ENCODE results near the gene RFC1. TPM values are rescaled to one million over a fixed set of nuclear protein-coding genes. Genes with fewer than 3 reads are reported as not detected.

The RFC1 gene
- total RNA-seq, 1 donor from 2014 or later: 48.2 TPM

DNA sequence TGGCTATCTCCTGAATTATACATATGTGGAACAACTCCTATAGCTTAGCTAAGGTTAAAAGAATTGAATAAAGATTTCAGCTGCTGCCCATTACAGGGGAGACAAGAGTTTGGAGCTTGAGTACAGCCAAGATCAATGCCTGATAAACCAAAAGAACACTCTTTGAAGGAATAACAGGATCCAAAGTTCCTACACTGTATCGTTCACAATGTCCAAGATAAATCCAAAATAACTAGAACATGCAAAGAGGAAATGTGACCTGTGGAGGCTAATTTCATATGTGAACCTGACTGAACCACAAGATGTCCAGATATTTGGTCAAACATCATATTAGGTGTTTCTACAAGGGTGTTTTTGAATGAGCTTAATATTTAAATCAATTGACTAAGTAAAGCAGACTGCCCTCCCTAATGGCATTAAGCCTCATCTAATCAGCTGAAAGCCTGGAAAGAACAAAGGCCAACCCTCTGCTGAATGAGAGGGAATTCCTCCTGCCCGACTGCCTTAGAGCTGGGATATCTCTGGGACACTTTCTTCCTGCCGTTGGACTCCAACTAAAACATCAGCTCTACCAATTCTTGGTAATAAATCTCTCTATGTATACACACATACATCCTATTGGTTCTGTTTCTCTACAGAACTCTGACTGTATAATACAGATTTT lies 19.2 kb downstream of the RFC1 start:
- DNase-seq (ENCODE audit: low read depth) (no peak), FAIRE-seq (no peak)
- no peaks in the 10 kb centered on the region for H3K27me3 ChIP-seq (ENCODE audit: control insufficient read depth, insufficient read depth, low read length)
- TF ChIP-seq, protein P1, sequence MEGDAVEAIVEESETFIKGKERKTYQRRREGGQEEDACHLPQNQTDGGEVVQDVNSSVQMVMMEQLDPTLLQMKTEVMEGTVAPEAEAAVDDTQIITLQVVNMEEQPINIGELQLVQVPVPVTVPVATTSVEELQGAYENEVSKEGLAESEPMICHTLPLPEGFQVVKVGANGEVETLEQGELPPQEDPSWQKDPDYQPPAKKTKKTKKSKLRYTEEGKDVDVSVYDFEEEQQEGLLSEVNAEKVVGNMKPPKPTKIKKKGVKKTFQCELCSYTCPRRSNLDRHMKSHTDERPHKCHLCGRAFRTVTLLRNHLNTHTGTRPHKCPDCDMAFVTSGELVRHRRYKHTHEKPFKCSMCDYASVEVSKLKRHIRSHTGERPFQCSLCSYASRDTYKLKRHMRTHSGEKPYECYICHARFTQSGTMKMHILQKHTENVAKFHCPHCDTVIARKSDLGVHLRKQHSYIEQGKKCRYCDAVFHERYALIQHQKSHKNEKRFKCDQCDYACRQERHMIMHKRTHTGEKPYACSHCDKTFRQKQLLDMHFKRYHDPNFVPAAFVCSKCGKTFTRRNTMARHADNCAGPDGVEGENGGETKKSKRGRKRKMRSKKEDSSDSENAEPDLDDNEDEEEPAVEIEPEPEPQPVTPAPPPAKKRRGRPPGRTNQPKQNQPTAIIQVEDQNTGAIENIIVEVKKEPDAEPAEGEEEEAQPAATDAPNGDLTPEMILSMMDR (IDR thresholded peaks at IDR 0.05; ENCODE audit: insufficient read depth, low read length, severe bottlenecking): no peak
- no peak overlapping the region for H3K4me3 ChIP-seq (ENCODE audit: low read depth, low read length)
- no peaks in the 10 kb centered on the region for H3K36me3 ChIP-seq (ENCODE audit: control insufficient read depth, insufficient read depth, low read length)

DNA sequence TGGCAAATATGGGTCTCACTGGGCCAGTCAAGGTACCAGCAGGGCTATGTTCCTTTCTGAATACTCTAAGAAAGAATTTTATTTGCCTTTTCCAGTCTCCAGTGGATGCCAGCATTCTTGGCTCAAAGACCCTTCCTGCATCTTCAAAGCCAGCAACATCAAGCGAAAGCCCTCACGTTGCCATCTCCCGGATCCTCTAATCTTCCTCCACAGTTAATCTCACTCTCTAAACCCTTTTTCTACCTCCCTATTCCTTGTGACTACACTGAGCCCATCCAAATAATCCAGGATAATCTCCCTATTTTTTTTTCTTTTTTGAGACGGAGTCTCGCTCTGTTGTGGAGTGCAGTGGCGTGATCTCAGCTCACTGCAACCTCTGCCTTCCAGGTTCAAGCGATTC lies 23.4 kb downstream of the RFC1 start:
- DNase-seq (ENCODE audit: low read depth) (no peak), FAIRE-seq (no peak)
- TF ChIP-seq, protein P1 (IDR thresholded peaks at IDR 0.05; ENCODE audit: insufficient read depth, low read length, severe bottlenecking): no peak
- H3K36me3 ChIP-seq (ENCODE audit: control insufficient read depth, insufficient read depth, low read length): no peaks in the 10 kb centered on the region
- H3K27me3 ChIP-seq (ENCODE audit: control insufficient read depth, insufficient read depth, low read length): no peaks in the 10 kb centered on the region
- H3K4me3 ChIP-seq (ENCODE audit: low read depth, low read length): no peak overlapping the region

DNA sequence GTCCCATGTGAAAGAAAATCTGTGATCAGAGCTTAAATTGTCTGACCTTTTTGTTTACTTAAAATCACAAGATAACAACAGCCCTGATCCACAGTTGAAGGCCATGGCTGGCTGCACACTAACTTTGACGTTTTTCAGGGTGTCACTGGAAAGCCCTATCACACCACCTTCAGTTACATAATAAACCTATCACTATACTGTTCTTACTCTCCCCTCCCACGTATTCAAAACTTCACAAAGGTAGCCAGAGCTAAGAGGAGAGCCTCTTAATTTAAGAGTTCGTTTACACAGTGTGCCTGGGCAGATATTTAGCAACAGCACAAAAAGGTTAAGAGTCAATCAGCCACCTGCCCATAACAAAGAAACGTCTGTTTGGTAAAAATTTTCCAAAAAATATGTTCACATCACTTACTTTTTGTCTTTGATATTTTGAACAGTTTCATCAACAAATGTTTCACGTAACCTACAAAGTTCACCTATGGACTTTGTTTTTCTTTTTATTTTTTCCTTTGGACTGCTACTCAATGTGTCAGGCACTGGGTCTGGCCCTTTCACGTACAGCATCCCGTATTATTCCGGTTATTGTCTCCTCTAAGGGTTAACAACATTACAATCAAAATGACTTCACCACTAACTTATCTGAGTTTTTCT lies 25.0 kb downstream of the RFC1 start:
- FAIRE-seq (no peak), DNase-seq (ENCODE audit: low read depth) (no peak)
- Histone ChIP-seq H3K27me3 (ENCODE audit: control insufficient read depth, insufficient read depth, low read length) (no peaks in the 10 kb centered on the region), H3K36me3 (ENCODE audit: control insufficient read depth, insufficient read depth, low read length) (no peaks in the 10 kb centered on the region), H3K4me3 (ENCODE audit: low read depth, low read length) (no peak overlapping the region)
- TF ChIP-seq, protein P1 (IDR thresholded peaks at IDR 0.05; ENCODE audit: insufficient read depth, low read length, severe bottlenecking): no peak

DNA sequence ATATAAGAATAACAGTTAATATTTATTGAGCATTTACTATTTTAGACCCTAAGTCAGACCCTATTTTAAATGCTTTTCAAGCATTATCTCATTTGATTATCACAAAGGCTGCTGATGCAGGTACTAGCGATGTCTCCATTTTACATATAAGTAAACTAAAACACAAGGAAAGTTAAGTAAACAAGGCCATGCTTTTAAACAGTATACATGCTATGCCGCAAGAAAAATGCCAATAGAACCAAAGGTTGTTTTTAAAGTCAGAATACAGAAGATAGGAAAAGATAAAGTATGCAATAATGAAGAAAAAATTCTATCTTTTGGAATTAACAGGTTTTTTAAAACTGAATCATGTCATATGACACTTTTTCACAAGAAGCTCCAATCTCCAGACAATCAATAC lies 26.2 kb downstream of the RFC1 start:
- Histone ChIP-seq H3K27me3 (ENCODE audit: control insufficient read depth, insufficient read depth, low read length) (no peaks in the 10 kb centered on the region), H3K4me3 (ENCODE audit: low read depth, low read length) (no peak overlapping the region), H3K36me3 (ENCODE audit: control insufficient read depth, insufficient read depth, low read length) (no peaks in the 10 kb centered on the region)
- DNase-seq (ENCODE audit: low read depth): no peak
- TF ChIP-seq, protein P1 (IDR thresholded peaks at IDR 0.05; ENCODE audit: insufficient read depth, low read length, severe bottlenecking): no peak
- no peak for FAIRE-seq

DNA sequence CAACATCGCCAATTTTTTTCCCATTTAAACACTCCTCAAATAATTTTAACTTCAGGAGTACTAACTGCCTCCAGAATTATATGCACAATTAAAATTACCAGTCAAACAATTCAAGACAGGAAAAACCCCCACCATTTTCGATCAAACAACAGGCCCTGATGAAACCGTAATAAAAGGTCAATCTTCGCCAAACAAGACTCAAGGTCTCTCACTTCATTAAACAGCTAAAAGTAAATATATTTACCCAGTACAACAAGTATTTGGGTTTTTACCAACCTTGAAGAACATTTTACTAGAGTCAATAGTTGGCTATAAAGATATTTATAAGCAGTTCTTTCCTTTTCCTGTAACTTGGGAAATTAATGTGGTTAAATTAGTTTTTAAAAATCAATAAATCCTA lies 28.3 kb downstream of the RFC1 start:
- Histone ChIP-seq H3K27me3 (ENCODE audit: control insufficient read depth, insufficient read depth, low read length) (no peaks in the 10 kb centered on the region), H3K4me3 (ENCODE audit: low read depth, low read length) (no peak overlapping the region), H3K36me3 (ENCODE audit: control insufficient read depth, insufficient read depth, low read length) (no peaks in the 10 kb centered on the region)
- no peak for FAIRE-seq
- TF ChIP-seq, protein P1 (IDR thresholded peaks at IDR 0.05; ENCODE audit: insufficient read depth, low read length, severe bottlenecking): no peak
- DNase-seq (ENCODE audit: low read depth): no peak

Measured in bronchial epithelial cell (primary cell).